CD4-positive, CD25-positive, alpha-beta regulatory T cell (primary cell): ENCODE data around the gene DNAJC13. TPM values are rescaled to one million over a fixed set of nuclear protein-coding genes. Genes with fewer than 3 reads are reported as not detected.

ENCODE experiments used
- ATAC-seq, 2 donors: fragments of 150-1000 bp; cut with Tn5 transposase; one replicate each; pipeline ENCODE4 v1.10.0; 2021; ENCODE audit warnings: low read depth in 2 of 2, moderate number of reproducible peaks in 2 of 2, moderate library complexity in 1 of 2
- DNase-seq, 3 donors: peaks; one replicate each; pipeline versions ENCODE4 v3.0.0 to v3.0.0-alpha.2; 2012 to 2022; ENCODE audit warnings: mixed read lengths in 1 of 3
- H3K27ac ChIP-seq: one replicate; pipeline ENCODE4 v1.7.0; 2013; ENCODE audit warnings: mild to moderate bottlenecking, low read length; ENCODE audit not compliant: insufficient read depth, poor library complexity, severe bottlenecking
- H3K27me3 ChIP-seq: one replicate; pipeline ENCODE4 v1.7.0; 2013; ENCODE audit warnings: low read length; ENCODE audit not compliant: control insufficient read depth, insufficient read depth
- H3K36me3 ChIP-seq: one replicate; pipeline ENCODE4 v1.7.0; 2013; ENCODE audit warnings: mild to moderate bottlenecking, low read length, moderate library complexity; ENCODE audit not compliant: control insufficient read depth, insufficient read depth
- H3K4me1 ChIP-seq: 2 replicates; pipeline ENCODE4 v1.7.0; 2013; ENCODE audit warnings: mild to moderate bottlenecking, low read length; ENCODE audit not compliant: insufficient read depth, control insufficient read depth, poor library complexity, severe bottlenecking
- H3K4me3 ChIP-seq: one replicate; pipeline ENCODE4 v1.7.0; 2013; ENCODE audit warnings: low read depth, mild to moderate bottlenecking, low read length, moderate library complexity
- H3K9me3 ChIP-seq, 2 experiments: 1 replicate in 1 of 2; 2 replicates in 1 of 2; pipeline ENCODE4 v1.7.0; 2013; ENCODE audit warnings: low read length in 2 of 2, mild to moderate bottlenecking in 1 of 2, moderate library complexity in 1 of 2; ENCODE audit not compliant: control insufficient read depth in 2 of 2
- H3K27ac Mint-ChIP-seq, 3 donors: one replicate each; pipeline ENCODE4 v1.8.0; 2020 to 2022; ENCODE audit warnings: mild to moderate bottlenecking in 3 of 3, mixed read lengths in 3 of 3, moderate library complexity in 2 of 3
- H3K27me3 Mint-ChIP-seq: one replicate; pipeline ENCODE4 v1.8.0; 2022; ENCODE audit warnings: mild to moderate bottlenecking, mixed read lengths
- H3K36me3 Mint-ChIP-seq: one replicate; pipeline ENCODE4 v1.8.0; 2020; ENCODE audit warnings: mixed read lengths
- H3K4me1 Mint-ChIP-seq, 4 donors: one replicate each; pipeline ENCODE4 v1.8.0; 2020 to 2022; ENCODE audit warnings: mixed read lengths in 4 of 4, mild to moderate bottlenecking in 1 of 4
- H3K4me3 Mint-ChIP-seq, 4 donors: one replicate each; pipeline ENCODE4 v1.8.0; 2020 to 2022; ENCODE audit warnings: mild to moderate bottlenecking in 4 of 4, mixed read lengths in 4 of 4, moderate library complexity in 3 of 4
- H3K9me3 Mint-ChIP-seq, 7 donors: one replicate each; pipeline ENCODE4 v1.8.0; 2020 to 2022; ENCODE audit warnings: mixed read lengths in 7 of 7, mild to moderate bottlenecking in 3 of 7, moderate library complexity in 2 of 7
- polyA plus RNA-seq, 4 donors: library from polyadenylated mRNA; unstranded; fragments of 300-500 nt; fragmentation: Illumina TruSeq; gene quantifications; one replicate each; pipeline ENCODE4 v1.2.3, GENCODE V29; 2021
- total RNA-seq: library from RNA; stranded (reverse); gene quantifications from one replicate; pipeline ENCODE4 v1.2.3, GENCODE V29; 2022

The DNAJC13 gene
- total and polyA plus RNA-seq, 5 donors from 2014 or later = 7.1 to 29.4 (median 10.6) TPM

GRCh38 chr3:132448216-132448961 lies 31.1 kb downstream of the DNAJC13 start:
- Histone ChIP-seq H3K4me3 (no peak overlapping the region), H3K36me3 (peaks cover 46% of the 10 kb centered on the region), H3K9me3 (no peaks in the 10 kb centered on the region), H3K27me3 (no peaks in the 10 kb centered on the region), H3K4me1 (no peaks in the 10 kb centered on the region), H3K27ac (no peak overlapping the region)
- H3K27me3 Mint-ChIP-seq = no peaks in the 10 kb centered on the region
- H3K4me3 Mint-ChIP-seq = no peak overlapping the region
- peaks cover 4 to 8% (median 7%) of the 10 kb centered on the region in 4 donors for H3K4me1 Mint-ChIP-seq
- H3K36me3 Mint-ChIP-seq = peaks cover 28% of the 10 kb centered on the region
- no peak overlapping the region for H3K27ac Mint-ChIP-seq
- ATAC-seq (no peak), DNase-seq (no peak)
- no peaks in the 10 kb centered on the region for H3K9me3 Mint-ChIP-seq

GRCh38 chr3:132456136-132456535 lies 38.8 kb downstream of the DNAJC13 start:
- Mint-ChIP-seq H3K36me3 (peaks cover 65% of the 10 kb centered on the region), H3K4me3 (no peak overlapping the region), H3K4me1 (no peaks in the 10 kb centered on the region), H3K27ac (no peak overlapping the region), H3K9me3 (no peaks in the 10 kb centered on the region), H3K27me3 (no peaks in the 10 kb centered on the region)
- Histone ChIP-seq H3K9me3 (no peaks in the 10 kb centered on the region), H3K4me1 (no peaks in the 10 kb centered on the region), H3K36me3 (peaks cover 79% of the 10 kb centered on the region), H3K4me3 (no peak overlapping the region), H3K27ac (no peak overlapping the region), H3K27me3 (no peaks in the 10 kb centered on the region)
- ATAC-seq (no peak), DNase-seq (no peak)

- Histone ChIP-seq H3K36me3 (peaks cover 82% of the 10 kb centered on the region), H3K4me3 (no peak overlapping the region), H3K27ac (no peak overlapping the region), H3K4me1 (no peaks in the 10 kb centered on the region), H3K27me3 (no peaks in the 10 kb centered on the region), H3K9me3 (no peaks in the 10 kb centered on the region)
- DNase-seq = no peak
- Mint-ChIP-seq H3K9me3 (no peaks in the 10 kb centered on the region), H3K27ac (no peak overlapping the region), H3K4me1 (no peaks in the 10 kb centered on the region), H3K4me3 (no peak overlapping the region), H3K27me3 (no peaks in the 10 kb centered on the region), H3K36me3 (peaks cover 65% of the 10 kb centered on the region)
- no peak for ATAC-seq
These were observed 39.3 kb downstream of the DNAJC13 start for GRCh38 chr3:132456571-132456970.

GRCh38 chr3:132457286-132457685 lies 40.0 kb downstream of the DNAJC13 start:
- H3K27me3 Mint-ChIP-seq = no peaks in the 10 kb centered on the region
- Histone ChIP-seq H3K27ac (no peak overlapping the region), H3K4me3 (no peak overlapping the region), H3K9me3 (no peaks in the 10 kb centered on the region), H3K4me1 (no peaks in the 10 kb centered on the region), H3K36me3 (peaks cover 79% of the 10 kb centered on the region), H3K27me3 (no peaks in the 10 kb centered on the region)
- H3K4me3 Mint-ChIP-seq = no peak overlapping the region
- H3K36me3 Mint-ChIP-seq = peaks cover 61% of the 10 kb centered on the region
- H3K27ac Mint-ChIP-seq = no peak overlapping the region
- no peaks in the 10 kb centered on the region for H3K4me1 Mint-ChIP-seq
- ATAC-seq = no peak
- no peaks in the 10 kb centered on the region for H3K9me3 Mint-ChIP-seq
- DNase-seq = no peak

- Mint-ChIP-seq H3K27ac (no peak overlapping the region), H3K9me3 (no peaks in the 10 kb centered on the region), H3K27me3 (no peaks in the 10 kb centered on the region), H3K4me1 (no peaks in the 10 kb centered on the region), H3K4me3 (no peak overlapping the region), H3K36me3 (peaks cover 57% of the 10 kb centered on the region)
- ATAC-seq = no peak
- Histone ChIP-seq H3K4me1 (no peaks in the 10 kb centered on the region), H3K27ac (no peak overlapping the region), H3K9me3 (no peaks in the 10 kb centered on the region), H3K36me3 (peaks cover 77% of the 10 kb centered on the region), H3K27me3 (no peaks in the 10 kb centered on the region), H3K4me3 (no peak overlapping the region)
- DNase-seq = no peak
These were observed 42.2 kb downstream of the DNAJC13 start for GRCh38 chr3:132459551-132459950.

- H3K27ac Mint-ChIP-seq = no peak overlapping the region
- no peaks in the 10 kb centered on the region for H3K4me1 ChIP-seq
- H3K4me3 Mint-ChIP-seq = no peak overlapping the region
- no peak for ATAC-seq
- no peak overlapping the region for H3K27ac ChIP-seq
- peaks cover 39% of the 10 kb centered on the region for H3K36me3 Mint-ChIP-seq
- no peaks in the 10 kb centered on the region for H3K4me1 Mint-ChIP-seq
- no peak overlapping the region for H3K4me3 ChIP-seq
- H3K36me3 ChIP-seq = peaks cover 73% of the 10 kb centered on the region
- no peaks in the 10 kb centered on the region for H3K9me3 ChIP-seq
- no peaks in the 10 kb centered on the region for H3K9me3 Mint-ChIP-seq
- H3K27me3 Mint-ChIP-seq = no peaks in the 10 kb centered on the region
- DNase-seq = no peak
- no peaks in the 10 kb centered on the region for H3K27me3 ChIP-seq
These were observed 44.2 kb downstream of the DNAJC13 start for GRCh38 chr3:132461544-132461943.

- no peak for DNase-seq
- Histone ChIP-seq H3K4me3 (no peak overlapping the region), H3K27ac (no peak overlapping the region), H3K27me3 (no peaks in the 10 kb centered on the region), H3K36me3 (peaks cover 77% of the 10 kb centered on the region), H3K9me3 (no peaks in the 10 kb centered on the region), H3K4me1 (no peaks in the 10 kb centered on the region)
- Mint-ChIP-seq H3K27ac (peak overlapping the region in 1 of 3 donors; percentile 18), H3K4me1 (peaks cover 0 to 2% (median 0%) of the 10 kb centered on the region in 4 donors), H3K36me3 (peaks cover 34% of the 10 kb centered on the region), H3K9me3 (no peaks in the 10 kb centered on the region), H3K4me3 (no peak overlapping the region), H3K27me3 (no peaks in the 10 kb centered on the region)
- ATAC-seq = no peak
These were observed 46.8 kb downstream of the DNAJC13 start for GRCh38 chr3:132464066-132464465.

- DNase-seq (no peak), ATAC-seq (no peak)
- H3K36me3 ChIP-seq = peaks cover 50% of the 10 kb centered on the region
- H3K27me3 ChIP-seq = no peaks in the 10 kb centered on the region
- H3K9me3 ChIP-seq = no peaks in the 10 kb centered on the region
- Mint-ChIP-seq H3K27ac (no peak overlapping the region), H3K4me3 (no peak overlapping the region), H3K9me3 (no peaks in the 10 kb centered on the region), H3K36me3 (peaks cover 29% of the 10 kb centered on the region), H3K4me1 (peaks cover 0 to 2% (median 0%) of the 10 kb centered on the region in 4 donors), H3K27me3 (no peaks in the 10 kb centered on the region)
- no peak overlapping the region for H3K27ac ChIP-seq
- no peak overlapping the region for H3K4me3 ChIP-seq
- no peaks in the 10 kb centered on the region for H3K4me1 ChIP-seq
These were observed 52.0 kb downstream of the DNAJC13 start for GRCh38 chr3:132469326-132469725.
